NCI-H187 treated with DMSO at 0.1 percent for 48 hours (cell line): ENCODE data around the gene GEMIN7.
"Not testable (repeated sequence)": the region's sequence is repeated elsewhere in the genome, so short reads cannot be mapped to it uniquely, and the experiment has no call there.

Source experiments
- DNase-seq: peaks from one replicate; lab custom pipeline; 2025; lab: John Stamatoyannopoulos, UW

Gene GEMIN7

DNA sequence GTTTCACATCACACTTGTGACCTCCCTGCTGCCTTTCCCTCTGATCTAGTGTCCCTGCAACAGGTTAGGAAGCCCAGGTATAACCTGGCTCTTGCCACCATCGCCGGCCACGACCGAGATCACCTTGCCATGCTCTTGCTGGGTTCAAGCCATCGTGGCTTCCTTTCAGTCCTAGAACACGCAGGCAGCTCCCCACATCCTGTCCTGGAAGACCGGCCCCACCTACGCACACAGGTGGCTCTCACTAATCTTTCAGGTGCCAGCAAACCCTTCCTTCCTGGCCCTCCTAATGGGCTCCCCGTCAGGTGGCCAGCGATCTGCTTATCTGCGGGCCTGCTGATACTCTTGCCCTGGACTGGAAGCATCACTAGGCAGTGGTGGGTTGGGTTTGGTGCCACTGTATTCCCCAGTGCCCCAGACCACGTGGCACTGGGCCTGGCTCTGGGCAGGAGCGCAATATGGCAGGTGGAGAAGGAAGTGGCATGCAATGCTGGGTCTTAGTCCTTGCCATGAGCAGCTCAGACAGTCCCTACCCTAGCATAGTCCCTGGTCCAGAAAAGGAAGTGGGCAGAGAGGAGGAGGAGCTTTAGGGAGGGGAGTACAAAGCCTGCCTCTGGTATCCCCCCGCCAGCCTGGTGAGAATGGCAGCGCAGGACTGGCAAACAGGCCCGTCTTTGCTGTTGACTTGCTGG, 25.7 kb downstream of the GEMIN7 start:
- no peak for DNase-seq

DNA sequence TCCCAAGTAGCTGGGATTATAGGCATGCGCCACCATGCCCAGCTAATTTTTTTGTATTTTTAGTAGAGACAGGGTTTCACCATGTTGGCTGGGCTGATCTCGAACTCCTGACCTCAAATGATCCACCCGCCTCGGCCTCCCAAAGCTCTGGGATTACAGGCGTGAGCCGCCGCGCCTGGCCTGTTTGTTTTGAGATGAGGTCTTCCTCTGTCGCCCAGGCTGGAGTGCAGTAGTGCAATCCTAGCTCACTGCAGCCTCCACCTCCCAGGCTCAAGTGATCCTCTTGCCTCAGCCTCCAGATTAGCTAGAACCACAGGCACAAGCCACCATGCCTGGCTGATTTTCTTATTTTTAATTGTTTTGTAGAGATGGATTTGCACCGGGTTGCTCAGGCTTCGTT, 27.3 kb downstream of the GEMIN7 start:
- not testable (repeated sequence) for DNase-seq

DNA sequence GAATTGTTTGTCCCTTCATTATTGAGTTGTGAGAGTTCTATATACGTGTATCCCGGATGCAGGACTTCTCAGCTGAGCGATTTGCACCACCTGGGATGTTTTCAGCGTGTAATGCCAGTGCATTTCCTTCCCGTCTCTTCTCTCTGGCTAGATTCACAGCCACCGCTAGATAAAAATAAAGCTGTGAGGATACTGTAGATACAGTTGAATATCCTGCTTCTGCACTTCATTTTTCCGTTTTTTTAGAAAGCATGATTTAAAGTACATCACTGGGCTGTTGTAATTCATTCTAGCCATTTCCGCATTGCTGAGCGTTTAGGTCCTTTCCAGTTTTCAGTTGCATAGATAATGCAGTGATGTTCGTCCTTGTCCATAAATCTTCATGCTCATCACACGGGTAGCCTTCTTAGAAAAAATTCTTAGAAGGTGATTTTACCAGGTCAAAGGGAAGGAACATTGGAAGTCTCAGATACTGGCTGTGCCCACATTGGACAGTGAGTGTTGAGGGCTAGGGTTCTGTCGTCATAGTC, 28.6 kb downstream of the GEMIN7 start:
- no peak for DNase-seq

GRCh38 chr19:45110851-45111266, 31.8 kb downstream of the GEMIN7 start:
- no peak for DNase-seq

DNA sequence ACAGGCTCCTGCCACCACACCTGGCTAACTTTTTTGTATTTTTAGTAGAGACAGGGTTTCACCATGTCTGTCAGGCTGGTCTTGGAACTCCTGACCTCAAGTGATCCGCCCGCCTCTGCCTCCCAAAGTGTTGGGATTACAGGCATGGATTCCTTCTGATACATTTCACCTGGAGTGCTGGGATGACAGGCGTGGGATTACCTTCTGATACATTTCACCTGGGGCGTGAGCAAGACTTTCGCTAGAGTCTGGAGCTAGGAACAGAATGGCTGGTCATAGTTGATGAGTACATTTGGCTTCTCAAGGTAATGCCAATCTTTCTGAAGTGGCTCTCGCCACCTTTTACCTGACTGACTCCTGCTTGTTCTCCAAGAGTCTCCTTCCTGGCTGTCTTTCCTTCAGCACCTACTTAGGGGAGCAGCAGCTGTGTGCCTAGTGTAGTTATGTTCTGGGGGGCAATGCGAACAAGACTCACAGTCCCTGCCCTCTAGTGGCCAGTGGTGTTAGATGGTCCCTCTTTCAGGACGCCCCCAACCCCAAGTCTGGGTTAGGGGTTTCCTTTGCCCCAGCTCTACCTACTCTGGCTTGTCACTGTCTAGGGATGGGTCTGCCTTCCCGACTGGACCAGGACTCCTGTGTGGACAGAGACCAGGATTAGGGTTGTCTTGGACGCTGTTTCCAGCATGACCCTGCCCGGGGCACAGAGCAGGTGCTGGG, 33.2 kb downstream of the GEMIN7 start:
- DNase-seq, result no peak

GRCh38 chr19:45113628-45114027, 34.6 kb downstream of the GEMIN7 start:
- peak; percentile 93 for DNase-seq

- DNase-seq, result no peak
Observed at GRCh38 chr19:45114116-45114515, 35.1 kb downstream of the GEMIN7 start.

- peak; percentile 85 for DNase-seq
Observed at GRCh38 chr19:45115809-45116615, 37.0 kb downstream of the GEMIN7 start.

GRCh38 chr19:45117167-45117594, 38.1 kb downstream of the GEMIN7 start:
- peak; percentile 93 for DNase-seq

DNA sequence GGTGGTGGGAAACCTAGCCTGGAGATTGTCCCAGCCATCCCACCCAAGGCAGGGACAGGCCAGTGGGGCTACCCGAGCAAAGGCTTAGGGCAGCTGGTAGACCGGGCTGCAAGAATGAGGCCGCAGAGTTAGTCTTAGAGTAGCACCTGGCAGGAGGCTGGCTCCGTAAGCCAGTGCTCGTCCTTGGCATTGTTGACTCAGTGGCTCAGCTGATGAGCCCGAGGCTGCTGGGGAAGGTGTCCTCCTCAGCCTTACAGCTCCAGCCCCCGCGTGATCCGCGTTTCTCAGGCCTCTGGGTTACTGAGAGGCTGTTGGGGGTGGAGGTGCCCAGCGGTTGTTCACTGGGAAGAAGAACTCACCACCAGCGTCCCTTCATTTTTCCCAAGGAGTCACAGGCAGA, 38.6 kb downstream of the GEMIN7 start:
- no peak for DNase-seq

DNA sequence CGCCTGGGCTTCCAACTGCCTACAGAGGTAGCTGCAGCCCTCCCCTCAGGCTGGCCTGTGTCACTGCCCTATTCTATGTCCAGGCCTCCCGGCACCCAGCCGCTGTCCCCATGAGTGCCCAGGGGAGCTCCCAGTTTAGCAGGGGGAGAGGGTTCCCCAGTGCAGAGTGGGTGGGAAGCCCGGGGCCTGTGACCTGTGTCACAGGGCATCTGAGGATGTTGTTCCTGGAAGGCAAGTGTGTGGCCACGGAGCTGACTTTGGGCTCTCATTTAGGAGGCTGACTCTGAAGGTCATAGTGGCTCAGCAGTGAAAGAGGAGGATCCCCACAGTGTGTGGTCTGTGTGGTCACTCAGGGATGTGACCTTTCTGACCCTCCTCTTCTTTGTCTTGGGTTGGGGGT, 39.0 kb downstream of the GEMIN7 start:
- no peak for DNase-seq

DNA sequence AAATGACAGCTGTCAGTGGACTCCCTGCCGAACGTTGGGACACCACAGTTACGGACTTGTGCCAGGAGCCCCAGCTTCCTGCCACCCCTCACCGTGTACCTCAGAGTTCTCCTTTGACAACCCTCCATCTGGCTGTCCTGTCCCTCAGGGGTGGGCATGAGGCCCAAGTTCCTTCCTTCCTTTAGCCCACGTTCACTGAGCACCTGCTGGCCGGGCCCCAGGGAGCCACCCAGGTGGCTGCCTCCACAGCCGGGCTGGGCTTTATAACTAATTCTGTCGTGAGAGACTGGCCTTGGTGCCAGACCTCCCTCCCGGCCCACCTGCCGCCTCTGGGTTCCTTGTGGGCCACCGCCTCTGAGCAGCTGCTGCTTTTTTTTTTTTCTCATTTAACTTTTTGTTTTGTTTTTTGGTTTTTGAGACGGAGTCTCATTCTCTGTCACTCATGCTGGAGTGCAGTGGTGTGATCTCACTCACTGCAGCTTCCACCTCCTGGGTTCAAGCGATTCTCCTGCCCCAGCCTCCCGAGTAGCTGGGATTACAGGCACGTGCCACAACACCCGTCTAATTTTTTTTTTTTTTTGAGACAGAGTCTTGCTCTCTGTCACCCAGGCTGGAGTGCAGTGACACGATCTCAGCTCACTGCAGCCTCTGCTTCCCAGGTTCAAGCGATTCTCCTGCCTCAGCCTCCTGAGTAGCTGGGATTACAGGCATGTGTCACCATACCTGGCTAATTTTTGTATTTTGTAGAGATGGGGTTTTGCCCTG, 39.7 kb downstream of the GEMIN7 start:
- DNase-seq, result not testable (repeated sequence)

GRCh38 chr19:45119582-45119981, 40.5 kb downstream of the GEMIN7 start:
- no peak for DNase-seq

GRCh38 chr19:45121827-45122345, 42.8 kb downstream of the GEMIN7 start:
- DNase-seq, result no peak

DNA sequence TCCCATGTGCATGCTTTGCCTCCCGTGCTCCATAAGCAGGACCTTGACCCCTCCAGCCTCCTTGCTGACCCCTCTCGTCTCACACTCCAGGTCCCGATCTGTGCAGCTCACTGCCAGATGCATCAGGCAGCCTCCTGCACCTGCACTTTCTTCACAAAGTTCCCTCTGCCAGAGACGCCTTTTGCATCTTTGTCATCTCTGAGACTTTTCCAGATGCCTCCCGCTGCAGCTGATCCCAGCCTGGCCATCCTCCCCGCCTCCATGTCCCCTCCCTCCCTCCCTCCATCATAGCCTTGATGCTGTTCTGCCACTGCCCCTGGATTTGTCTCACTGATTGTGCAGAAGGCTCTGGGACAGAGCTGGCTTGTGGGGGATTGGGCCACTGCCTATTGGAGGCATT, 43.8 kb downstream of the GEMIN7 start:
- no peak for DNase-seq

DNA sequence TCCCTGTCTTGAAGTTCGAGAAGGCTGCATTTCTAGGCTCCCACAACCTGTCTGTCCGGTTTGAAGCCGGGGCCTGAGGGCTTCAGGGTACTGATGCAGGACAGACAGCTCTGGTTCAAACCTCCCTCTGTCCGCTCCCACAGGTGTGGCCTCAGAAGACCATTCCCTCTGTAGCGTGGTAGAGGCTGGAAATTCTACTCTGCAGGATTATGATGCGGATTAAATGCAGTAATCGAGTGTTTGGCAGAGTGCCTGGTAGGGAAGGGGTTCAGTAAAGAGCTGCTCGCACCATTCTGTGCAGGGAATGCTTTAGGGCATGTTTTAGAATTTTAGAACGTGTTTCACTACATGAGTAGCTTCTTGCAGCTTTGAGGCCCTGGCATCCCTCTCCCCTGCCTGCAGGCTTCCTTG, 44.4 kb downstream of the GEMIN7 start:
- DNase-seq, result no peak

- no peak for DNase-seq
Observed at GRCh38 chr19:45124021-45124420, 45.0 kb downstream of the GEMIN7 start.

GRCh38 chr19:45125360-45125759, 46.3 kb downstream of the GEMIN7 start:
- DNase-seq, result no peak

DNA sequence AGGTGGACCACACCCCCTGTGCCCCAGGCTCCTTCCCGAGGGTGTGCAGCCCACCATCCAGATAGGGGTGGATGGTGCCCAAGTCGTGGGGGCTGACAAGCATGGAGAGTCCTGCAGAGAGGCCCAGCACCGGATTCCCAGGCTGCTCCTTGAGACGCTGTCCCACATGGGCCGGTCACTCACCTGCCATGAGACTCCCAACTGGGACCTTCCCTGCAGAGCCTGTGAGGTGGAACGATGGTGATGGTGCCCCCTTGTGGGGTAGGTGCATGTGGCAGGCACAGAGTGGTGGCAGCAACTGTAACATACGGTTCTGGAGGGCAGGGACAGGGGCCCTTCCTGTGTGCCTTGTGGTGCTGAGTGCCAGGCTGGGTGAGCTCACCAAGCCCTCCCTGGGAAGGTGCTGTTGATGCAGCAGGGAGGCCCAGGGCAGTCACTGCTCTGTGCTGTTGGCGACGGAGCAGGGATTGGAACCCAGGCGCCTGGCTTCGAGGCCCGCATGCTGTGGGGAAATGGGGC, 47.0 kb downstream of the GEMIN7 start:
- DNase-seq, result no peak

GRCh38 chr19:45126654-45127053, 47.6 kb downstream of the GEMIN7 start:
- no peak for DNase-seq

DNA sequence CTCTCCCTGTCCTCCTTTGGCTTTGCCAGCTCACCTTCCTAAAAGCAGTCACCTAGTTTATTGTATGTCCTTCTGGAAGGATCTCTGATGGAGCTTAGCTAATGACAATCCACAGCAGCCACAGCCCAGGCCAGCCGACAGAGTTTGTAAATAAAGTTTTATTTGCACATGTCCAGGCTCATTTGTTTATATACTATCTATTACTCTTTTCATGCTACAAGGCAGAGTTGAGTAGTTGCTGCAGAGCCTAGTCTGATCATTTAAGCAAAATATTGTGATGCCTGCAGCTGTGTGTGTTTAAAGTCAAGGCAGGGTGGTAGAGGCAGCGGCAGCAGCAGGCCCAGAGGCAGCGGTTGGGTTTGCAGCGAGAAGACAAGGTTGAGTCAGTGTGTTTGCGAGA, 49.1 kb downstream of the GEMIN7 start:
- no peak for DNase-seq
